Caki2 (cell line): Measurements from ENCODE around the gene CLEC16A. TPM values are rescaled to one million over a fixed set of nuclear protein-coding genes. Genes with fewer than 3 reads are reported as not detected.

Experiments
- DNase-seq: peaks from one replicate; pipeline ENCODE4 v3.0.0-alpha.2; 2015; ENCODE audit warnings: low read depth
- in situ Hi-C: cut with HindIII; loops from 2 replicates; pipeline ENCODE4 v1.10.0; 2016; ENCODE audit warnings: low sequenced_read_pairs, low pct_unique_long_range_greater_than_20kb, mixed read lengths
- total RNA-seq: library from RNA; depleted of rRNA; stranded (reverse); fragments of >200 nt; shearing (Covaris generic); gene quantifications from 2 replicates; pipeline ENCODE4 v1.2.3, GENCODE V29; 2014; ENCODE audit warnings: low replicate concordance

CLEC16A gene
- total RNA-seq, 1 experiment from 2014 or later: 17.7 TPM

DNA sequence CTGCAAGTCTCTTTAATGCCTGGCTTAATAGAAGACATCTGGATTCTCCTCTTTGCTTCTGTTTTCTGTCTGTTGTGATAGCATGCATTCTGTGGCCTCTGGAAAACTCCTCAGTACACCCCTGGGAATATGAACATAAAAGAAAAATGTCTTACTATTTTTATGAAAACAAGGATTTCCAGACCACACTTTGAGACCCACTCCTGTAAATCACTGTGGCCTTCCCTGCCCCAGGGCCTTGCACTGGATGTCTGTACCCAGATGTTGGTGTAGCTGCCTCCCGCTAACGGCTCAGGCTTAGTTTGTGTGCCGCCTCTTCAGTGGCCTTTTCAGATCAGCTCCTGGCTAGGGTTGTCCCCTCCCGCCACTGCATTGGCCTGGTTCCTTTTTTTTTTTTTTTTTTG is 185.0 kb downstream of the CLEC16A start:
- no peak for DNase-seq
- in situ Hi-C loops: no loop called here

DNA sequence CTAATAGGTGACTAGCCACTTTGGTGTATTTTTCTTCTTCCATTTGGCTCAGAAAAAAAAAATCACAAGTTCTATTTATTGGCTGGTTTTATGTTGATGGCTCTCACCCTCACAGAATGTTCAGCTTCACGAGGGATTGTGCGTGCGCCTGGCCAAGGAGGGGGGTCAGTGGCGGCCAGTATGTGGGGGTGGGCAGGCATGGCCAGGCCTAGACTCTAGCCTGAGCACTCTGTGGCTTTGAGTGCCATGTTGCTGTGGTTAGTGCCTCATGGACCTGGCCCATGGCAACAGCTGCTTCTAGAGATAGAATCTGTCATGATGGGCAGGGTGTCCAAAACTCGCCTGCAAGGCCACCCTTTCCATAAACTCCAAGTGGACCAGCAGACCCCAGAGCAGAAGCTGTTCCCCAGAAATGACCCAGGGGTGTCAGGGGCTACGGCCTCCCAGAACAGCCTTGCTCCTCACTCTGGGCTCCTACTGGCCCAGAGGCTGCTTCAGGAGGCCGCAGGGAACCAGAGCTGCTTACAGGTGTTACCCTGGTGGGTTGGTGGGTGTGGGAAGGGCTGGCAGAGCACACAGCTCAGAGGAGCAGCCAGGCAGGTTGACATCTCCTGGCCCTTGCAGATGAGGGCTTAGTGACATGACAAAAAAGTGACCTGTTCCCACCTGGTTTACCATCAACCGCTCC is 186.8 kb downstream of the CLEC16A start:
- in situ Hi-C loops: no loop called here
- DNase-seq: no peak

DNA sequence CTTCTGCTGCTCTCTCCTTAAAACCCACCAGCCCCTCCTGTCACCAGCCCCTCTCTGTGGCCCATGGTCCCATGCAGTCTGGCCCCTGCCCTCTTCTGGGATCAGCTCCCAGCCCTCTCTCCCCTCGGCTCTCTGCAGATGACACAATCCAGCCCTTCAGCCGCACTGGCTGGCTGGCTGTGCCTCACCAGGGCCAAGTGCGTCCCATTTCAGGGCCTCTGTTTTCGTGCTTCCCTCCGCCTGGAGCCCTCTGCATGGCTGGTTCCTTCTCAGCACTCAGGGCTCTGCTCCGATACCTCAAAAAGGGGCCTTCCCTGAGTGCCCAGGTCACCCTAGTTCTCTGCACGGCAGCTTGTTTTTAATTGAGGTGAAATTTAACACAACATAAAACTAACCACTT is 187.3 kb downstream of the CLEC16A start:
- in situ Hi-C loops: no loop called here
- DNase-seq: no peak

DNA sequence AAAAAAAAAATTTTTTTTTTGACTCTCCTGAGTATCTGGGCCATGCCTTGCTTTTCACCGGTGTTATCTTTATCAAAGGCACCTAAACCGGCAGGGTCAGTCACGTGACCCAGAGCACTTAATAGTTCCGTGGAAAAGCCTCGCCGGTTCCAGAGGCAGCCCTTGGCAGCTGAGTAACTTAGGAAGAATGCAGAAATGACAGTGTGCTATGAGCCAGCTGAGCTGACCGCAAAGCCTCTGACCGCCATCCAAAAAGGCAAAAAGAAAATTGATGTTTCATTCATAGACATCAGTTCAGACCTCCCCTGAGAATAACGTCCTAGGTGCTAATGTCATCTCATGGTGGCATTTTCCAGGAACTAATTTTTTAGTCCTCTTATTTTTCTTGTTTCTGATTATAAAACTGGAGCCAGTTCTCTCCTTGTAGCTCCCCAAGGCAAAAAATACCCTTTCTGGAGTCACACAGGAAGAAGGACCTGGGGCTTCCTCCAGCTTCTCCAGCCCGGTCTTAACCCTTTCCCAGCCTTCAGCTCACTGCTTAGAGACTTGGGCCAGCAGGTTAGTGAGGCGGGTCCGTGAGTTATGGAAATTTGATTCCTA is 189.1 kb downstream of the CLEC16A start:
- DNase-seq: peak; percentile 88
- in situ Hi-C loops: no loop called here

DNA sequence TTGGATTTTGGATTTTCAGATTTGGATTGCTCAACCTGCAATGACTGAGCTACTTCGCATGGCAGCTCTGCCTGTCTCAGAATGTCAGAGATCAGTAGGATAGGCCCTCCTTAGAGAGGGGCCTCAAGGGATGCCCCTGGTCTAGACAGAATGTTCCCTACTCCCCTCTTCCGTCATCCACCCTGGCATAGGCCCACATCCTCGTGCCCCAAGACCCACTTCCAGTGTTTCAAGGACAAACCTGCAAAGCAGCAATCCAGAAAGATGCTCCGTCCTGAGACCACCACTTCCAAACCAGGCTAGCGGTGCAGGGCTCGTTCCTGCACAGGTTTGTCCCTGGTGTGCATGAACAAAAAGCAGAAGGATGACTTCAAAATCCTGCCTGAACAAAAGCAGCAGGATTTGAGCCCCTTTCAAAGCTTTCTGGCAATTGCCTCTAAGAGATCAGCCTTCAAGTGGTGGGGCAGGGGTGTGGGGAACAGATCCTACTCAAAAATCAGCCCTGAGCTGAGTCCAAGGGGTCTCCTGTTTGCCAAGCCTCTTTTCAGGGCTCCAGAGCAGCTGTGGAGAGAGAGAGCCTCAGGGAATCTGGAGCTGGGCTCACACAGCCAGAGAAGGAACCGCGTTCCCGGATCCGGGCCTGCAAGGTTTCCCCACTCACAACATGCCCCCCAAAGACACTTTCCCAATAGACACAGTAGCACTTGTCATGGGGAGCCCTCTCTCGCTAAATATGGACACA is 190.5 kb downstream of the CLEC16A start:
- DNase-seq: no peak
- in situ Hi-C loops: no loop called here

DNA sequence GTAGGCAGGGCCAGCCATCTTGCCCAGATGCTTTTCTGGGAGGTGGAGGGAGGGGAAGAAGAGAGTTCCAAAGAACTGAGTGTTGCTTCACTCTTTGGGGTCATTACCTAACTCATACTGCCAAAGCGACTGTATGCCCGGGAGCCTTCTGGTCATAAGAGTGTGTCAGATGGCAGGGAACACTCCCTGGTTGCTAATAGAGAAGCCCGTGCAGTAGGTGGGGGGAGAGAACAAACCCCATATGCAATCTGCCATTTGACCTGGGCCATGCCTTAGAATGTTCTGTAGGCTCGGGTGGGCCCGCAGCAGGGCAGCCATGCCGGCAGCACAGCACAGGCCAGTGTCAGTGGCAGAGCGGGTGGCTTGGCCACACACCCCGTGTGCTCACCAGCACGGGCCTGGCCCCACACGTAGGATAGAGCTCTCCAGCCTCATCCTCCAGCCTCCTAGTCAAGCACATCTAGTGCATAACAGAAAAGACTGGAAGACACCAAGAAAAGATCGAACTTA is 191.2 kb downstream of the CLEC16A start:
- DNase-seq: no peak
- in situ Hi-C loops: no loop called here

DNA sequence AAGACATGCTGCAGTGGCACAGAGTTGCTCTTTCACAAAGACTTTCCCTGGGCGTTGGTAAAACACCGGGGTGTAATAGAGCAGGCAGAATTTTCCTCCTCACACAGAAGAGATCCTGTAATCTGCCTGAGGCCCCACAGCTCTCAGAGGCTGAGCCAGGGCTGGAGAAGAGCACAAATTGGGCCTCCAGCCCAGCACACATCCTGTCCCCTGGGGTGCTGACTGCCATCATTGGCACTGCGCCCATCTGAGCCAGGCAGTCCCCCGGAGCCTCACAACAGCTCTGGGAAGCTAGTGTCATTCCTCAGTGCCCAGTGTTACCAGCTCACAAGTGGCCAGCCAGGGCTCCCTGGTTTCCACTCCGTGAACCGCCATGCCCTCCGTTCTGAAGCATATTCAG is 192.2 kb downstream of the CLEC16A start:
- DNase-seq: no peak
- in situ Hi-C loops: no loop called here

DNA sequence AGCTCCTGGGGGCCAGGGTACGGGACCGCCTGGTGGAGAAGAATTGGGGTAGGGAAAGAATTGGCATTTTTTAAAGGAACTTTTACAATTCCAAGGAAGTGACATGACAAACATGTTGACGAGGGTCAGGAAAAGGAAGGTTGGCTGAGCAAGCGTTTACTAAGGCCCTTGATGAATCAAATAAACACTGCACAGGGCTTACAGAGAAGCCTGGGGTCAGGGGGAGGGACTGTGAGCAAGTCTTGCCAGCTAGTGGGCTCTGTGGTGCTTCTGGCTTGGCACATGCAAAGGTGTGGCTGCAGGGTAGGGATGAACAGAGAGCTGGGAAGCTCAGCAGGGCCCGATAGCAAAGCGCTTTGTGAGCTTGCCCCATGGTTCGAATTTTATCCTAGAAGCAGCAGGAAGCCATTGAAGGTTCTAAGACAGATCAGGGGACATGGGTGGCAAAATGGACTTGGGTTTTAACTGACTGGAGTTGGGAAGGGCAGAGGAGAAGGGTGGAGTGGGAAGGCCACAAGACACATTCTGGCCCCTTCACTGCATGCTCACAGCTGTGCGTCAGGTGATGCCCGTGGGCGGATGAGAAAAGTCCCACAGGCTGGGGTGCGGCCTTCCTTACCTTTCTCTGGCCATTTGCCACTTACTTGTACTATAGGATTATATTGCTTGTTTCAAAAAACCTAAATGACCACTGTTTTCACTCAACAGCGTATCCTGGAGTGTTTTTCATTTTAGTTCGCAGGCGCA is 193.8 kb downstream of the CLEC16A start:
- in situ Hi-C loops: no loop called here
- DNase-seq: no peak

DNA sequence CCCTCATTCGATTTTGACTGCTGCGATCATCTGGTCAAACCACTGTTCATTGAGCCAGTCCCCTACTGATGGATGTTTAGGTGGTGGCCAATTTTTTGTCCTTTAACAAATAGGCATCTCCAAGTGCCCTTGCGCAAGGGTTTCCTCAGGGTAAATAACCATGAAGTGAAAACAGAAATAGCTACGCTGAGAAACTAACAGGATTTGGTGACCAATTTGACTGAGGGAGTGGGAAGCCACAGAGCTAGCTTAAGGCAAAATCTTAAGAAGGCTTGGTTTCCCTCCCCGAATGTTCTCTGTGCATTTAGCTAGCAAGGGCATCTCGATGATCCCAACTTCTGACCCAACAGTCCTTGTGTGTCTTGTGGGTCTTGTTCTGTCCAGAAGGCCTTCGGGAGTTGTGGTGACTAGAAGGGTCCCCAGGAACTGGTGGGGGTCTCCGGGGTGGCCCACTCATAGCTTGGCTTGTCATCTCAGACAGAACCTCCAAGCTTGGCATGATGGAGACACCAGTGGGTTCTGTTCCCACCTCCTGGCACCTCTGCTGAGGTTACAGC is 194.5 kb downstream of the CLEC16A start:
- in situ Hi-C loops: no loop called here
- DNase-seq: no peak

DNA sequence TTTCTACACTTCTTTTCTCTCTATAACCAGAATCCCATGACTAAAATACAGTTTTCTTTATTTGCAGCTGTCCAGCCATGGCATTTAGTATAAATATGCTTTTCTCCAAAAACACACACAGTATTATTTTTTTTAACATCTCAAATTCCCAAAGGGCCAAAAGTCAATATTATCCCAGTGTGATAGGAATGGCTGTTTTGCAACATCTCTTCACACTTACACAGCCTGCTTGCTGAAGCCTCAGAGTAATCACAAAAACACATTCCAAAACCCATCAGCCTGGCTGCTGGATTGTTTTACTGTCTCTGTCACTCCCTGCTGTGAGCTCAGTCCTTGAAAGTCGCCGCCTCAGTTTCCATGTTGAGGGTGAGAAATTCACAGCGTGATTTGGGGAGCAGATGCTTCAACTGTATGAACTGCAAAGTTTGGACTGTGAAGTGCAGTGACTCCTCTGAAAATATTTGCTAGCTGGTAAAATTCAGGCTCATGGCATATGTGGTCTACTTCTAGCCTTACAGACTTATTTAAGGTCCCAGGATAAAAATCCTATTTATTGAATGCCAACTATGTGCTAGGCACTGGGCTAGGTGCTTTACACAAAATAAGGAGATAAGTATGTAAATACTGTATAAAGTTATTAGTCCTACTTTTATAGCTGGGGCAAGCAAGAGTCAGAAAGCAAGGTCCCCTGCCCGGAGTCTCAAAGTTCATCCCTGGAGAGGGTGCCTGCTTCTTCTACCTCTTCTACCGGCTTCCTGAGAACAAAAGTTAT is 195.1 kb downstream of the CLEC16A start:
- DNase-seq: no peak
- in situ Hi-C loops: no loop called here

DNA sequence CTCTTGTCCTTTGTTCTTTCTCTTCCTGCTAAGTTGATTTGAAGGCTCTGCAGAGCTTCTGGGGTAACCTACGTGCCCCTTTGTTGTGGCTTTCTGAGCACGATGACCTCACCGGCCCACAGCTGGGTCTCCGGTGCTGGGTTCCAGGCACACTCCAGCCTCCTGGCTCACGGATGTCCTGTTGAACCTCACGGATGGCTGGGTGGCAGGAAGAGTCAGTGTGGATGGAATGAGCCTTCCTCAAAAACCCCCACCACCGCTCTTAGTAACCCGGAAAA is 195.7 kb downstream of the CLEC16A start:
- no peak for DNase-seq
- in situ Hi-C loops: no loop called here

DNA sequence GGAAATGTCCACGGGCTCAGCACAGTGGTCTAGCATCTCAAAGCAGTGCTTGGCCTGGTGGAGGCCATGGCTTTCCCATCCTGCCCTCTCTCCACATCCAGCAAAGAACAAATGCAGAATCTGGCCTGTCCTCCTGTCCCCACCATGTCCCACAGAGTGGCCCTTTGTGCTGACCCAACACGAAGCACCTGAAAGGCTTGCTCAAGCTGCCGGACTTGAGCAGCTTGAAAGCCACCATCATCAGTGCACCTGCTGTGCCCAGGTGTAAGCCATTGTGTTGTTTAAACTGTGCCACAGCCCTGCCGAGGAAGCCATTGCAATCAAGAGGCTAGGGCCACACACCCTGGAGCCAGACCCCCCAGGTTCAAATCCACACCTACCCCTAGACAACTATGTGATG is 196.1 kb downstream of the CLEC16A start:
- DNase-seq: no peak
- in situ Hi-C loops: no loop called here

DNA sequence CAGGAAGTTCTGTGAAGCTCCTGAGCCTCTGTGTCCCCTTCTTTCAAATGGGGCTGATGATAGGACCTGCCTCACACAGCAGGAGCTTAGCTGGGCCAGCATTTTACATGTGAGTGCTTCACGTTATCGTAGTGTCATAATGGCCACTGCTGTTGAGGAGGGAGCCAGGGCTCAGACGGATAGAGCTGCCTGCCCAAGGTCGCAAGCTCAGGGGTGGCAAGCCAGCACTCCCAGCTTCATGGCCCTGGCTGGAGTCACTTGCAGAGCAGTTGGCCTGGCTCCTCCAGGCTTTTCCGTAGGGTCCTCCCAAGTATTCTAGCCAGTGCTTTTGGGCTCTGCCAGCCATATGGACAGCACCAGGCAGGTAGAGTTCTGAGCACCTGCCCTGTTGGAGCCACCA is 196.5 kb downstream of the CLEC16A start:
- no peak for DNase-seq
- in situ Hi-C loops: no loop called here

DNA sequence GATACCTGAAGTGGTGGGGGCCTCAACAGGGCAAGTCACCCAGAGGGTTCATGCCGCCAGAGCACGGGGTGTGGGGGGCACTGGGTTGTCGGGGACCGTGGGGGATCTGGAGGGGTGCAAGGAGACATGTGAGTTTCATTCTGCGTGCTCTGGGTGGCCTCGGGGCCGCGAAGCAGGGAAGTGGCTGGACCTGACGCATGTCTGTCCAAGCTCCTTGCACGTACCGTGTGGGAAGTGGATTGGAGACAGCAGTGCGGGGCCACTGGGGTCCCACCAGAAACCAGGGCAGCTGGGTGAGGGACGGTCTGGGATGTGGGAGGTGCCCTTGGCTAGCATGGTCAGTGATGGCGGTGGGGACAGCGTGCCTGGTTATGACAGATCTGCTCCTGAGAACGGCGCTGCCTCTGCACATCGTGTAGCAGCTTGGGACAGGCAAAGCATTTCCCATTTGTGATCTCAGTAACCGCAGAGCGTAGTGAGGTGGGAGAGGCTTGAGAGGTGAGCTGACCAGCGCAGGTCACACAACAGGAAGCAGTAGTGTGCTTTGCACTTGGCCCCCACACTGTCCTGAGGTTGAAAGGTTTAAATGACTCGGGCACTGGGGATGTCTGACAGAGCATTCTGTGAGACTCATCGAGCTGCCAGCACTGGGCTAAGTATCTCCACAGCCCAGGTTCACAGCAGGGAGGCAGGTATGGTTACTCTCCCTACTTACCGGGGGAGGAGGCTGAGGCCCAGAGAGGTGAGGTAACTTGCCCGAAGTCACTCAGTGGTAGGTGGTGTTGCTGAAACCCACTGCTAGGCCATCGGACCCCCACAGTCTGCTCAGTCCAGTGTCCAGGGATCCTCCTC is 197.3 kb downstream of the CLEC16A start:
- in situ Hi-C loops: no loop called here
- DNase-seq: no peak

DNA sequence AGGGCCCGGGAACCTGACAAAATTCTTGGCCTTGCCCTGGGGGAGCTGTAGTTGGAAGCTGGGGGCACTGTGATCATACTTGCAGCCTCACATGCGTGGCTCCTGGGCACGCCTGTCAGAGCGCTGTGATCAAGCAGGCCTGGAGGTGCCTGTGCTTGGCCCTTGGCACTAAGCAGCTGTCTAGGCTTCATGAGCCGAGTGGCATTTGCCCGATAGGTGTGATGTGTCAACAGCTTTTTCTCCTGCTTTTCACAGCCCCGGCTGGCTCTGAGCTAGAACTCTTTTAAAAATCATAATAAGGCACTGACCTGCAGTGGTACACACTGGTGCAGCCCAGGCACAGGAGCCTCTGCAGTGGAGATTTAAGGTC is 197.9 kb downstream of the CLEC16A start:
- DNase-seq: no peak
- in situ Hi-C loops: no loop called here

DNA sequence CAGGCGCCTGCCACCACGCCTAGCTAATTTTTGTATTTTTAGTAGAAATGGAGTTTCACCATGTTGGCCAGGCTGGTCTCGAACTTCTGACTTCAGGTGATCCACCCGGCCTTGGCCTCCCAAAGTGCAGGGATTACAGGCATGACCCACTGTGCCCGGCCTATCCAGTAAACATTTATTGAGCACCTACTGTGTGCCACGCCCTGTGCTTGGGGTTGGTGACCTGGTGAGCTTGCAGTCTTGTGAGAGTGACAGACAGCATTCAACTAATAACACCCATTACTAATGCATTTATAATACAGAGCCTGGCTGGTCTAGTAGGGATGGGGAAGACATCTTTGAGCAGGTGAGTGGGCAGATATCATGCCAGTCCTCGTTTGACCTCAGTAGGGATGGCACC is 198.6 kb downstream of the CLEC16A start:
- in situ Hi-C loops: no loop called here

DNA sequence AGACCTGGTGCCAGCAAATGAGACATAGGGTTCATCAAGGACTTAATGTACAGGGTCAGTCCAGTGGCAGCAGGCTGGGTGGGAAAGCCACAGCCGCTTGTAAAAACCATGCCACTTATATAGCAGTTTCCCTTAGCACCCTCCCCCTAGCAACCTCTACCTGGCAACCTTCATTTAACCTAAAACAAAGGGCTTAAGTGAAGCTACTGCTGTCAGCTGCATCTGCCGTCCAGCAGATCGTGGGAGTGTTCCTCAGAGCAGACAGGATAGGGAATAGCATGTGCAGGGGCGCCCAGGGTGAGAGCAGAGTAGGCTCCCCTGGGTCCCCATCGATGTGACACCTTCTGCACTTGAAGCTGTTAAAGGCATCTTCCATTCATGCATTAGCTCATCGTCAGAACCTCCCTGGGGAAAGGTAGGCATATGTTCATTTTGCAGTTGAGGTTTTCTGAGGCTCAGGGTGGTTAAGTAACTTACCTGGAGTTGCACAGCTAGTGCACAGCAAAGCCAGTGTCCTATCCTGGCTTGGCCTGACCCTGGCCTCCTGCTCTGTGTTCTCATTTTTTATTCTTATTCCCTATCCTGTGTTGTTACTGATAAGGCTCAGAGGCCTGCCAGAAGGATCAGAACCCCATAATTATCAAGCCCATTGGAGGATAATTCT is 199.1 kb downstream of the CLEC16A start:
- in situ Hi-C loops: no loop called here

More for the DNA sequence above, 198.6 kb downstream of the CLEC16A start:
- no peak for DNase-seq

More for the DNA sequence above, 199.1 kb downstream of the CLEC16A start:
- no peak for DNase-seq
